ENCODE results near the gene TRIM7. TPM values are rescaled to one million over a fixed set of nuclear protein-coding genes. Genes with fewer than 3 reads are reported as not detected.
"Not testable (repeated sequence)": the region's sequence is repeated elsewhere in the genome, so short reads cannot be mapped to it uniquely, and the experiment has no call there.

The TRIM7 gene
- total RNA-seq, 6 experiments from 2014 or later = 0.07 to 1.4 (median 0.26) TPM; not detected in 1

- Histone ChIP-seq H3K27me3 (peaks cover 0 to 23% of the 10 kb centered on the region in 2 donors), H3K36me3 (no peaks in the 10 kb centered on the region), H3K4me1 (no peaks in the 10 kb centered on the region), H3K9me3 (no peaks in the 10 kb centered on the region), H3K4me3 (no peak overlapping the region), H3K27ac (no peak overlapping the region)
- WGBS (ENCODE audit: insufficient coverage, low coverage, low lambda C conversion rate, missing lambda C conversion rate) = 13% methylated on average over 21 of the region's 33 CpGs
- peak in 1 of 4 donors; percentile 6 for ATAC-seq
- TF ChIP-seq CTCF (IDR thresholded peaks at IDR 0.05) = no peak
- TF ChIP-seq POLR2A (IDR thresholded peaks at IDR 0.05) = no peak
- intact Hi-C loops (cut with DNase I) = no loop called here
- no peak for DNase-seq
Observed at GRCh38 chr5:181170237-181170825, 34.7 kb downstream of the TRIM7 start.

- intact Hi-C loops (cut with DNase I); H3K36me3 ChIP-seq; DNase-seq; H3K4me3 ChIP-seq; H3K9me3 ChIP-seq; H3K27ac ChIP-seq; H3K4me1 ChIP-seq: not testable (repeated sequence)
- peak; percentile 26 to 52 (median 42) for ATAC-seq
- WGBS (ENCODE audit: insufficient coverage, low coverage, low lambda C conversion rate, missing lambda C conversion rate) = 5% methylated on average over 26 of the region's 50 CpGs
- peaks cover 0 to 23% of the 10 kb centered on the region in 2 donors for H3K27me3 ChIP-seq
Observed at GRCh38 chr5:181169459-181170236, 35.3 kb downstream of the TRIM7 start.

- Histone ChIP-seq H3K27ac (no peak overlapping the region), H3K36me3 (no peaks in the 10 kb centered on the region), H3K4me3 (no peak overlapping the region), H3K4me1 (no peaks in the 10 kb centered on the region), H3K9me3 (no peaks in the 10 kb centered on the region), H3K27me3 (peaks cover 0 to 23% of the 10 kb centered on the region in 2 donors)
- intact Hi-C loops (cut with DNase I) = no loop called here
- ATAC-seq (no peak), DNase-seq (no peak)
- TF ChIP-seq POLR2A (IDR thresholded peaks at IDR 0.05) (no peak), CTCF (IDR thresholded peaks at IDR 0.05) (no peak)
- WGBS (ENCODE audit: insufficient coverage, low coverage, low lambda C conversion rate, missing lambda C conversion rate) = 38% methylated on average over 14 of the region's 14 CpGs
Observed at GRCh38 chr5:181168595-181169118, 36.3 kb downstream of the TRIM7 start.

- Histone ChIP-seq H3K27me3 (peaks cover 0 to 20% of the 10 kb centered on the region in 2 donors), H3K27ac (no peak overlapping the region), H3K9me3 (no peaks in the 10 kb centered on the region), H3K4me3 (no peak overlapping the region), H3K36me3 (no peaks in the 10 kb centered on the region), H3K4me1 (no peaks in the 10 kb centered on the region)
- no peak for DNase-seq
- TF ChIP-seq CTCF (IDR thresholded peaks at IDR 0.05) (peak; percentile 4 to 26 (median 18)), POLR2A (IDR thresholded peaks at IDR 0.05) (no peak)
- ATAC-seq = no peak
- 15% methylated on average over 11 of the region's 11 CpGs for WGBS (ENCODE audit: insufficient coverage, low coverage, low lambda C conversion rate, missing lambda C conversion rate)
- intact Hi-C loops (cut with DNase I) = no loop called here
Observed at GRCh38 chr5:181167814-181168488, 37.0 kb downstream of the TRIM7 start.
